SU-DHL-6 (cell line): ENCODE measurements around the gene GJB3.

Experiments used
- H2AFZ ChIP-seq: fragments of 200-600 bp; sonication (generic); 2 replicates; pipeline ENCODE4 v1.6.1; 2014; ENCODE audit warnings: low read depth, mild to moderate bottlenecking, moderate library complexity, mixed read lengths, antibody characterized with exemption, low read length; ENCODE audit not compliant: severe bottlenecking
- H3F3A ChIP-seq: fragments of 200-600 bp; shearing (Covaris generic); 2 replicates; pipeline ENCODE4 v1.6.0; 2016; ENCODE audit warnings: antibody characterized with exemption, mild to moderate bottlenecking; ENCODE audit not compliant: insufficient read depth
- H3K27ac ChIP-seq: fragments of 200-600 bp; sonication (generic); 2 replicates; pipeline ENCODE4 v1.5.1; 2016; ENCODE audit warnings: low read depth, mild to moderate bottlenecking, low read length, moderate library complexity, mixed read lengths
- H3K27me3 ChIP-seq: fragments of 200-600 bp; sonication (generic), shearing (Covaris generic); 2 replicates; pipeline ENCODE4 v1.6.0; 2014; ENCODE audit warnings: mild to moderate bottlenecking, low read length
- H3K36me3 ChIP-seq: fragments of 200-600 bp; sonication (generic); 2 replicates; pipeline ENCODE4 v1.6.1; 2014; ENCODE audit warnings: mild to moderate bottlenecking, low read length, mixed read lengths
- H3K4me2 ChIP-seq: fragments of 300-600, 200-600 bp; shearing (Covaris generic), sonication (generic); 2 replicates; pipeline ENCODE4 v1.6.0; 2014; ENCODE audit warnings: low read length, low read depth, mild to moderate bottlenecking; ENCODE audit not compliant: poor library complexity, severe bottlenecking
- H3K4me3 ChIP-seq: fragments of 200-600 bp; sonication (generic); 2 replicates; pipeline ENCODE4 v1.5.1; 2014; ENCODE audit warnings: antibody characterized with exemption, low read length, mild to moderate bottlenecking, mixed read lengths; ENCODE audit not compliant: insufficient read depth, poor library complexity, severe bottlenecking
- H3K79me2 ChIP-seq: fragments of 200-600 bp; sonication (generic); 2 replicates; pipeline ENCODE4 v1.6.1; 2014; ENCODE audit warnings: mild to moderate bottlenecking, low read length, moderate library complexity; ENCODE audit not compliant: insufficient read depth
- H3K9ac ChIP-seq: fragments of 200-600 bp; sonication (generic); 2 replicates; pipeline ENCODE4 v1.7.0; 2014; ENCODE audit warnings: mild to moderate bottlenecking, low read length
- H3K9me2 ChIP-seq: fragments of 200-600 bp; sonication (generic); replicated peaks from 2 replicates; pipeline ENCODE4 v1.6.1; 2014; ENCODE audit warnings: low read length; ENCODE audit not compliant: insufficient read depth
- H3K9me3 ChIP-seq: fragments of 200-600 bp; sonication (generic); 2 replicates; pipeline ENCODE4 v1.6.1; 2014; ENCODE audit warnings: low read length, mixed read lengths; ENCODE audit not compliant: insufficient read depth
- H4K20me1 ChIP-seq: fragments of 200-600 bp; sonication (generic); 2 replicates; pipeline ENCODE4 v1.6.1; 2014; ENCODE audit warnings: low read depth, mild to moderate bottlenecking, antibody characterized with exemption, low read length, moderate library complexity, mixed read lengths
- EZH2phosphoT487 ChIP-seq: fragments of 200-600 bp; sonication (generic), shearing (Covaris generic); conservative IDR thresholded peaks from 2 replicates; pipeline ENCODE4 v1.6.1; 2018; ENCODE audit warnings: mild to moderate bottlenecking, antibody characterized with exemption, low read length, moderate library complexity, mixed read lengths
- TF ChIP-seq, protein P1 (sequence below): fragments of 200-600 bp; sonication (generic); IDR thresholded peaks from one replicate; pipeline ENCODE4 v1.5.1; 2017; ENCODE audit warnings: antibody characterized with exemption, mild to moderate bottlenecking, low read length, moderate library complexity; ENCODE audit not compliant: insufficient read depth, poor library complexity, severe bottlenecking

The GJB3 gene

DNA sequence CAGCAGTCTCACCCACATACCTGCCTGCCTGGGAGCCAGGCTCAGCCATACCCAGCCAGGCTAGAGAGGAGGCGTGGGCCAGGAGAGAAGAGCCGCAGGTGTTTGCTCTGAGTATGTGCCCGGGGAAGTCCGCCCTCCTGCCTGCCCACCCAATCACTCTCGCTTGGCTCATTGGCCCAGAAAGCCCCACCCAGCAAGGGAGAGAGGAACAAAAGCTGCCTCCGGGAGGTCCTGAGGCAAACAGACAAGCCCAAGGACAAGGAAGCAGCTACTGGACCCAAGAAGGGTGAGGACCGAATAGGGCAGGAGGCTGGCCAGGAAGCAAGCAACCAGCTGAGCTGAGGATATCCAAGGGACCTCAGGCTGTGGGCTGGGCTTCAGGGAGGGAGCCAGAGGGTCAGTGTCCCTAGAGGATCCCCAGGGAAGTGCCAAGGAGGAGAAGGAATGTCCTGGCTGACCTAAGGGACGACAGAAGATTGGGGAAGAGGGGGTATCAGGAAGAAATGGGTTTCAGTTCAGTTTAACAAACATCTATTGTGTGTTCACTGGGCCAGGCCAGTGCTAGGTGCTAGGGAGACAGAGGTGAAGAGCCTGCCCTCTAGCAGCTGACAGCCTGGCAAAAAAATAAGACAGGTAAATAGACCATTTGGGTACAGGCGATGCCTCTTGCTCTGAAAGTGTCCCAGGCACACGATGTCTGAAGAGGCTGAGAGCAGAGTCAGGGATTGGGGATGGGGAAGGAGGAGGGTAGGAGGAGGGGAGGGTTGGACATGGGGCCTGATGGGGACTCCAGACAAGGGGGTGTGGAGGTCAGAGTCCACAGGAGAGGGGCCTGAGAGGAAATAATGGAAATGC, 21.3 kb upstream of the GJB3 start, which contains the start of gene GJB4:
GJB4 (plus strand) TSS at position 238 of the 855 bp plus-strand sequence. CDS start 1,515 bp downstream, outside the sequence.
- Histone ChIP-seq H3F3A (no peaks in the 10 kb centered on the region), H3K9me2 (no peaks in the 10 kb centered on the region), H3K9me3 (no peaks in the 10 kb centered on the region), H3K79me2 (no peaks in the 10 kb centered on the region), H3K27ac (no peak within 1 kb of the TSS), H2AFZ (no peak within 1 kb of the TSS), H3K9ac (no peak within 1 kb of the TSS), H3K27me3 (no peaks in the 10 kb centered on the region), H4K20me1 (no peaks in the 10 kb centered on the region), H3K4me3 (no peak within 1 kb of the TSS), H3K4me2 (no peak within 1 kb of the TSS), H3K36me3 (no peaks in the 10 kb centered on the region)
- TF ChIP-seq, protein P1, sequence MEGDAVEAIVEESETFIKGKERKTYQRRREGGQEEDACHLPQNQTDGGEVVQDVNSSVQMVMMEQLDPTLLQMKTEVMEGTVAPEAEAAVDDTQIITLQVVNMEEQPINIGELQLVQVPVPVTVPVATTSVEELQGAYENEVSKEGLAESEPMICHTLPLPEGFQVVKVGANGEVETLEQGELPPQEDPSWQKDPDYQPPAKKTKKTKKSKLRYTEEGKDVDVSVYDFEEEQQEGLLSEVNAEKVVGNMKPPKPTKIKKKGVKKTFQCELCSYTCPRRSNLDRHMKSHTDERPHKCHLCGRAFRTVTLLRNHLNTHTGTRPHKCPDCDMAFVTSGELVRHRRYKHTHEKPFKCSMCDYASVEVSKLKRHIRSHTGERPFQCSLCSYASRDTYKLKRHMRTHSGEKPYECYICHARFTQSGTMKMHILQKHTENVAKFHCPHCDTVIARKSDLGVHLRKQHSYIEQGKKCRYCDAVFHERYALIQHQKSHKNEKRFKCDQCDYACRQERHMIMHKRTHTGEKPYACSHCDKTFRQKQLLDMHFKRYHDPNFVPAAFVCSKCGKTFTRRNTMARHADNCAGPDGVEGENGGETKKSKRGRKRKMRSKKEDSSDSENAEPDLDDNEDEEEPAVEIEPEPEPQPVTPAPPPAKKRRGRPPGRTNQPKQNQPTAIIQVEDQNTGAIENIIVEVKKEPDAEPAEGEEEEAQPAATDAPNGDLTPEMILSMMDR = no peak
- no peak for TF ChIP-seq EZH2phosphoT487

- Histone ChIP-seq H3K36me3 (no peaks in the 10 kb centered on the region), H3K27me3 (no peaks in the 10 kb centered on the region), H3K79me2 (no peaks in the 10 kb centered on the region), H2AFZ (no peak overlapping the region), H3K27ac (no peak overlapping the region), H3F3A (no peaks in the 10 kb centered on the region), H3K4me3 (no peak overlapping the region), H4K20me1 (no peaks in the 10 kb centered on the region), H3K4me2 (no peak overlapping the region), H3K9me3 (no peaks in the 10 kb centered on the region), H3K9ac (no peak overlapping the region), H3K9me2 (no peaks in the 10 kb centered on the region)
- TF ChIP-seq, protein P1 = no peak
These were observed 19.7 kb upstream of the GJB3 start for GRCh38 chr1:34761176-34761761.

- H3K9me2 ChIP-seq = no peaks in the 10 kb centered on the region
- H2AFZ ChIP-seq = no peak overlapping the region
- no peaks in the 10 kb centered on the region for H3K9me3 ChIP-seq
- no peak overlapping the region for H3K4me3 ChIP-seq
- no peaks in the 10 kb centered on the region for H3K36me3 ChIP-seq
- TF ChIP-seq, protein P1 = no peak
- TF ChIP-seq EZH2phosphoT487 = no peak
- H3K9ac ChIP-seq = no peak overlapping the region
- no peaks in the 10 kb centered on the region for H4K20me1 ChIP-seq
- H3K4me2 ChIP-seq = no peak overlapping the region
- no peaks in the 10 kb centered on the region for H3K27me3 ChIP-seq
- H3F3A ChIP-seq = no peaks in the 10 kb centered on the region
- no peaks in the 10 kb centered on the region for H3K79me2 ChIP-seq
- no peak overlapping the region for H3K27ac ChIP-seq
These were observed 19.2 kb upstream of the GJB3 start for GRCh38 chr1:34761776-34762307.
